Measurements from ENCODE around the gene ORMDL2.

ORMDL2 gene, protein sequence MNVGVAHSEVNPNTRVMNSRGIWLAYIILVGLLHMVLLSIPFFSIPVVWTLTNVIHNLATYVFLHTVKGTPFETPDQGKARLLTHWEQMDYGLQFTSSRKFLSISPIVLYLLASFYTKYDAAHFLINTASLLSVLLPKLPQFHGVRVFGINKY

DNA sequence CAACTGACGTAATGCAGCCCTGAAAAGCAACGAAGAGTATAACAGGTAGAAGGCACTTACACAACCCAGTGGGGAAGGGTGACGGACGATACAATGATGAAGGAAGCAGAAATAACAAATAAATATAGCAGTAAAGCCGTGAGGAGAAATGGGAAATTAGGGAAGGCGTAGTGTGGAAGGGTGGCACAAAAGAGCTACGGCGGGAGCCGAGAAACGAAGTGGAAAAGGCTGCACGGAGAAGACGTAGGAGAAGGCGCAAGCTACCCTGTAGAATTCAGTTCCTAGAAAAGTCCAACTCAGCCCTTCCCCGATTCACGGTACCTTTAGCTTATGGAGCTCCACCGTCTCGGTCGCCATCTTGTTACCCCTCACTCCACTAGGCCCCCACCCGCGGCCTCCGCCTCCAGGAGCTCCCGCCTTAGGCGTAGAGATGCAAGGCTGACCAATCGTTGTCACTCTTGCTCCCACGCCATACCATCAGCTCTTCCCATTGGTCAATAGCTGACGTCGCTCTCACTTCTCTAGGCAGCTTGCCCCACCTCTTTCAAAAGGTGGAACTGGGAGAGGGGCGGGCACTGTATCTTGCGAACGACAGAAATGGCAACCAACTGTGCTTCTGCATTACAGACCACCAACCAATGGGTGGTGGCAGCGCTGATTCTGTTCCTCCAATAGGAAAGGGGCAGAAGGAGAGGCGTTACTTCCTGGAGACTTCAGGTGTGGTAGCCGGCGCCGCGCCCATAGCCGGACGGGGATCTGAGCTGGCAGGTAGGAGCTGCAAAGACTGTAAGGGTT lies at the start of gene ORMDL2, which contains the start of gene SARNP:
Gene ORMDL2, plus strand, starts transcription at position 697 of the 795 bp plus-strand sequence. CDS start 959 bp downstream, outside the sequence.
Gene SARNP, minus strand, starts transcription at position 380 of the 795 bp plus-strand sequence. Its CDS starts 23 bp downstream, at position 357.
- DNase-seq: peak; percentile 97

DNA sequence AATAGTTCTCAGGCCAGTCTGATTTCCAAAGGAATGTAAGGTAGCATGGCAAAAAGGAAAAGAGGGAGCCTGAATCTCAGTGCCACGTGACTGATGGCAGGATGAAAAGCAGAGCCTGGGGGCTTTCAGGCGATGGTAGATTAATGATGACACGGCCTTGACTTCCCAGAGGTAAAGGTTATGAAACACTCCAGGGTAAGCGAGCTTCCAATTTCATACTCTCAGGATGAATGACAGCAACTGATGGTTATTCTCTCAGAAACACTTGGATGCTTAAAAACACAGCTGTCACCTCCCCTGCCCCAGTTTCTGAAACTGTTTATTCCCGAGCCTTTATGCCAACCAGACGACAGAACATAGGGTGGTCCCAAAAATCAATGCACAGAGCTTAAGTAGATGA lies 46.1 kb upstream of the ORMDL2 start:
- no peak for DNase-seq

DNA sequence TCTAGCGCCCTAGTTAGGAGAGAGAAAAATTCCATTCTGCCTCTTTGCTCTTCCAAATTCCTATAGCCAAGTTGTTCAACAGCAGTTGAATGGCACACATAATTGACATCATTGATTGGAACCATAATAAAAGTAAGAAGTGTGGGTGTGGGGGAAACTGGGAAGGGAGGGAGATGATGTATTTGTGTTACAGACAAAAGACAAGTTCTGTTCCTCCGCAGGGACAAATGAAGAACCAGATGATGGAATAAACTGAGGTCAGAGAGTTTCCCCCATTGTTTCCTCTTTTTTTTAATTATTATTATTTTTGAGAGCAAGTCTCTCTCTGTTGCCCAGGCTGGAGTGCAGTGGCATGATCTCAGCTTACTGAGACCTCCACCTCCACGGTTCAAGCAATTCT lies 40.0 kb upstream of the ORMDL2 start:
- no peak for DNase-seq

DNA sequence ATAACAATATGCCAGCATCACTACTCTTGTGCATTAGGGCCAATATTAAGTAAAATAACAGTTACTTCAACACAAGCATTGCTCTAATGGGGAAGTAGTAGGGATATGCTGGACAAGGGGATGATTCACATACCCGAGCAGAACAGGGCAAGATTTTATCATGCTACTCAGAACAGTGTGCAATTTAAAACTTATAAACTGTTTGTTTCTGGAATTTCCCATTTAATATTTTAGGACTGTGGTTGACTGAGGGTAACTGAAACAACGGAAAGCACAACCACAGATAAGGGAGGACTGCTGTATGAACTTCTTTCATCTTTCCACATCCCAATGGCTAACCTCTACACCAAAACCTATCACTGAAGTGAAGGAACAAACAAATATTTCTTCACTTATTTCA lies 37.2 kb upstream of the ORMDL2 start:
- DNase-seq: no peak

DNA sequence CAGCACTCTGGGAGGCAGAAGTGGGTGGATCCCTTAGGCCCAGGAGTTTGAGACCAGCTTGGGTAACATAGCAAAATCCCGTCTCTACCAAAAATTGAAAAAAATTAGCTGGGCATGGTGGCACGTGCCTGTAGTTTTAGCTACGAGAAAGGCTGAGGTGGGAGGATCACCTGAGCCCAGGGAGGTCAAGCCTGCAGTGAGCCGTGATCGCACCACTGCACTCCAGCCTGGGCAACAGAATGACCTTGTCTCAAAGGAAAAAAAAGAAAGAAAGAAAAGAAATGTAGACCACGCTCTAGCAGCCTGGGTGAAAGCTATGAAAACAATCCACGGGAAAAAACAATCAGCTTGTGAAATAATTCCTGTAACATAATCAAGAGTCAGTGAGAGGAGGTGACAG lies 29.3 kb upstream of the ORMDL2 start:
- no peak for DNase-seq

DNA sequence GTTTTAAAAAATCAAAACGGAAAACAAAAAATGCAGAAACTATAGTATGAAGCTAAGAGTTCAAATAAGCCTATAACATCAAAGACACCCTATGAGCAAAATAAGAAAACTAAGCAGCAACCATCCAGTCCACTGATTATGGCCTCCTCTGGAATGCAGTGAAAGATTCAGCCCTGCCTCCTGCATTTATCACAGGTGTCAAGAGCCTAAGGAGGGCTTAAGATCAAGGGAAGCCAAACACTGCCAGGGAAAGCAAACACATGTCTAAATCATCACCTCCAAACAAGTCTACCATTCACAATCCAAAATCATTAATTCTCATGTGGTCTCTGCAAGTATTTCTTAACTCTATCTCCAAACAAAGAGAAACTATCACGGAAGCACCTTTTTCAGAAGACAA lies 28.7 kb upstream of the ORMDL2 start:
- no peak for DNase-seq

DNA sequence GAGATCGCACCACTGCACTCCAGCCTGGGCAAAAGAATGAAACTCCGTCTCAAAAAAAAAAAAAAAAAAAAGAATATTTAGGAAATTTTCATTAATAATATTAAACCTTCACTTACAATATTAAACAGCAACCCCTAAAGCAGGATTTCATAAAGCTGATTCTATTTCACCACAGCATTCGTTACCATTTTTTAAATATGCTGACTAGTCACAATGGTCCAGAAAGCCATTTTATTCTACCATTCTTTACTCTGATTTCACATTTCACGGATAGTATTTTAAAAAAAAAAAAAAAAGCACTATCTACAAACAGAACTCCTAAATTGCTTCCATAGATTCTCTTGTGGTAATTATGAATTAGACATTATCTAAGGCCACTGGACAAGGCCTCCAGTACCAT lies 27.9 kb upstream of the ORMDL2 start:
- no peak for DNase-seq

DNA sequence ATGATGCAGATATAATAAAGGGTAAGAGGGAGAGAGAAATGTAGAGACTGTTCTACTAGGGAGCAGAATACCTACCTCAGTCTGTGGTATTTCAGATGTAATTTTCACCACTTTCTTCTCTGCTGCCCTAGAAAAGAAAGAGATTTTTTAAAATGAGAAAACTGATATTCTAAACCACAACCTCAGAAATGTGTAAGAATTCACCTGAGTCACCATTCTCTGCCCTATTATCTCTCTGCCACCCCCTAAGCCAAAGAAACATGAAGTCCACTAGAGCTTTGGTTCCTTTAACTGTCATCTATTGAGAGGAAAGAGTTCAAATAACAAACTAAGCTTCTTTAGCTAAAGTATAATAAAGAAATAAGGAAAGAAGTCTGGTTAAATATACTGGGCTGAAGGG lies 21.9 kb upstream of the ORMDL2 start:
- no peak for DNase-seq

DNA sequence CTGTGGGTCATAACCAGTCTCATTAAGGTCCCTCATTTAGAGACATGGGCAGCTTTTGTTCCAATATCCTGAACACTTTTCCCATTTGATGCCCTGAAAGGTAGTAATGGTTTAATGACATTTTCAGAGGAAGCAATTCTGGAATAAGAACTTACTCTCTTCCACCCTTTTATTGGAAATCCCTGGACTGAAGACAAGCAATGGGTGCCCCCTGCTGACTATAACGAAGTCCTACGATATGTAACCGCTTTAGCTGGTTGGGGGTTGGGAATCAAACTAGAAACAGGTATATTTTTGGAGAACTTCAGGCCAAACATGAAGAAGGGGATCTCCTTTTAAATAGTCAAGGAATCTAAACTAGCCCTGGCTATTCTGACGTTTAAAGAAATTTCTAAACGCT lies 20.8 kb upstream of the ORMDL2 start:
- DNase-seq: peak; percentile 5

DNA sequence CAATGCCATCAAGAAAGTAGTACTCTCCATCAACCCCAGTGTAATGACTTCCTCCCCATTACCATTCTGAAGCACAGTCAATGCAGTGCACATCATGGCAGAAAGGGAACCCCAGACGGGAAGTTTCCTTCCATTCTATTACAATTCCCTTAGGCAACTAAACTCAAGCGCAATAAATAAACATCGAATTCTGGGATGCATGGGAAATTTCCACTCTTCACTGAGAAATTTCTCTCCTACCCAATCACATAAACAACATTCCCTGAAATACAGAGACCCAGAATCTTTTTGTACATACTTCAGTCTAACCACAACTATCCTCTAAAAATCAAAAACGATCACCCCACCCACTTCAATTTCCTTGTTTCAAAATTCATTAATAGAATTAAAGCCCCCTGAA lies 20.3 kb upstream of the ORMDL2 start:
- no peak for DNase-seq

DNA sequence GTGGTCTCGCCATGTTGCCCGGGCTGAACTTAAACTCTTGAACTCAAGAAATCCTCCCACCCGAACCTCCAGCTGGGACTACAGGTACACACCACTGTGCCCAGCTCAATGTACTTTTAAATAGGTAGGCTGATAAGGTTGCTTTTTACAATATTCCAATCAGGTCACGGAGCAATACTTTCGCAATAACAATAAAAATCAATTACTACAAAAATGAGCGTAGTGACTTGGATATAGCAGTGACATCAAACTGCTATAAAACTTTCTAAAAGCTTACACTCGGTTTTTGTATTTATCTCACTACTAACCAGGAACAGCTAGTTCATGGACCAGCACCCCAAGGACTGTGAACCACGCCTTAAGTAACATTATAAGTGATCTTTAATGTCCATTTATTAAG lies 10.9 kb upstream of the ORMDL2 start:
- DNase-seq: no peak

DNA sequence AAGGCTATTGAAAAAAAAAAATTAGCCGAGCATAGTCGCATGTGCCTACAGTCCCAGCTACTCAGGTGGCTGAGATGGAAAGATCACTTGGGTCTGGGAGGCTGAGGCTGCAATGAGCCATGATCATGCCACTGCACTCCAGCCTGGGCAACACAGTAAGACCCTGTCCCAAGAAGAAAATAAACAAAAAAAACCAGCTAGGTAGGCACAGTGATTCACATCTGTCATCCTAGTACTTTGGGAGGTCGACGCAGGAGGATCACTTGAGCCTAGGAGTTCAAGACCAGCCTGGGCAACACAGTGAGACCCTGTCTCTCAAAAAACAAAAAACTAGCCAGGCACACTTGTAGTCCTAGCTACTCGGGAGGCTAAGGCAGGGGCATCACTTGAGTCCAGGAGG lies 8.6 kb upstream of the ORMDL2 start:
- DNase-seq: no peak

DNA sequence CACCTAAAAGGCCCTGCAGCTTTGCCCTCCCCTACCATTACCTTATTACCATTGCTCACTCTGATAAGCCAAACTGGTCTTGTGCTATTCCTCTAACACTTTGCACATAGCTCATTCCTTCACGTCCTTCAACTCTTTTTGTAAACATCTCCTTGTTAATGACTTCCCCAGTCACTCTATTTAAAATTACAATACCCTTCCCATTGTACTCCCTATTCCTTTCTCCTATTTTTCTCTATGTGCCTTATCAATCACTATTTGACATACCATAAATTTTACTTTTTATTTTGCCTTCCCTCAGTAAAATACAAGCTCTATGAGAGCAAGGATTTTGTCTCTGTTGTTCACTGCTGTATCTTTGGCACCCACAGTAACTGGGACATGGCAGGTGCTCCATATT lies 5.8 kb upstream of the ORMDL2 start:
- no peak for DNase-seq

DNA sequence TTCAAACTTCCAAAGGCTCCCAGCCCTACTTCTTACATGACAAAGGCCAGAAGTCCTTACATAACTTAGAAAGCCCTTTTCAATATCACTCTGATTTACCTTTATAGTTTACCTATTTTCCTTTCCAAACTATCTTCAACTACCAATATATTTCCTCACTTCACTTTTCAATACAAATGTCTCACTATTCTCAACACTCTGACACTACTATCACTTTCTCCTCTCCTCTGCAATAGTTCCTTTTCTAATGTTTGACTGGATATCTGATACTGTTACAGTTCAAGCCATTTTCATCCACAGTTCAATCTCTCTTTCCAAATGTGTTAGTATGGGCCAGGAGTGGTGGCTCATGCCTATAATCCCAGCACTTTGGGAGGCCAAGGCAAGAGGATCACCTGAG lies 3.6 kb upstream of the ORMDL2 start:
- no peak for DNase-seq

DNA sequence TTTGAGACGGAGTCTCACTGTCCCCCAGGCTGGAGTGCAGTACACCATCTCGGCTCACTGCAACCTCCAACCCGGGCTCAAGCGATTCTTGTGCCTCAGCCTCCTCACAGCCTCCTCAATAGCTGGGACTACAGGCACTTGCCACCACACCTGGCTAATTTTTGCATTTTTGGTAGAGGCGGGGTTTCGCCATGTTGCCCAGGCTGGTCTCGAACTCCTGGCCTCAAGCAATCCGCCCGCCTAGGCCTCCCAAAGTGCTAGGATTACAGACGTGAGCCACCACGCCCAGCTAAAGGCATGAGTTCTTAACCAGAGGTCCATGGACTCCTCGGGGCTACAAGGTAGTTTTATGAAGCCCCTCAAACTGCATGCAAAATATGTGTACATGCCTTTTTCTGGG lies 2.4 kb upstream of the ORMDL2 start:
- no peak for DNase-seq

DNA sequence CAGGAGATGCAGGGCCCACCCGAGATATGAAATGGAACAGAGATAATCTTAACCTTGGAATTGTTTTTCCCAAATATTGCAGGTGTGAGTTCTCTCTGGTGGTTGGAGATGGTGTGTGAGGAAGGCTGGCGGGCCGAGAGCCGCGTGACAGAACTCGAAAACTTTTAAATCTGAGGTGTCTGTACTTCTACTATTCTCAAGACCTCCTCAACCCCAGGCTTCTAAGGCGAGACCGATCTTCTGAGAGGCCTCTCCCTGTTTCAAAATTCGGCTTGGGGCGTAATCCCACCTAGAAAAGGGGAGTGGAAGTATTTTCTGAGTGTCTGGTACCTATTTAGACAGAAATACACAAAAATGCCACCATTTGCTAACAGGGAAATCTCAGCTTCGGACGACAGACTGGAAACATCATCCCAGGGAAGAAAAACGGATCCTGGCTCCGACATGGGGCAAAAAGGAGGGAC lies 928 bp upstream of the ORMDL2 start:
- DNase-seq: no peak

DNA sequence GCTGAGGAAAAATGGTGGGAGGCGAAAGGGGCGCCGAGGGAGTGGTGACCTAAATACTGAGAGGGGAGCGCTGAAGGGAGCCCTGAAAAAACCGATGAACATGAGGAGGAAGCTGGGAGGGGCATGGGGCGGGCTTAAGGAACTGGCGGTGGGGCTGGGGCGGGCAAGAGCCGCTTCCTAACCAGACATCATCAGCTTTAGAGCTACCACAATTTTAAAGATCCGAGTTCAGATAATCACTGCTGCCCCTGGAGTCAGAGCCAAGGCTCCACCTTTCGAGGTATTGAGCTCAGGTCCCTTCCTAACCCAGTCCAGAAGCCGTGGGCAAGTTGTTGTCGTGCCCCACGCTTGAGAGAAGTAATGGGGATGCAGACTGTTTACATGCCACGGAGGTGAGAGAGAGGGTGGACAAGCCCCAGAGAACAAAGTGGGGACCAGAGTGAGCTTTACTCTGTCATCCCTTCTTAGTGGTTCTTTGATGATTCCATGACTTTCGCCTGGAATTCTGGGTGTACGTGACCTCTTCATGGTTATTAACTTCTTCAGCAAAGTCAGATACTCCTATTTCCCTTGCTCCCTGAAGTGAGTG lies 393 bp downstream of the ORMDL2 start:
- no peak for DNase-seq

DNA sequence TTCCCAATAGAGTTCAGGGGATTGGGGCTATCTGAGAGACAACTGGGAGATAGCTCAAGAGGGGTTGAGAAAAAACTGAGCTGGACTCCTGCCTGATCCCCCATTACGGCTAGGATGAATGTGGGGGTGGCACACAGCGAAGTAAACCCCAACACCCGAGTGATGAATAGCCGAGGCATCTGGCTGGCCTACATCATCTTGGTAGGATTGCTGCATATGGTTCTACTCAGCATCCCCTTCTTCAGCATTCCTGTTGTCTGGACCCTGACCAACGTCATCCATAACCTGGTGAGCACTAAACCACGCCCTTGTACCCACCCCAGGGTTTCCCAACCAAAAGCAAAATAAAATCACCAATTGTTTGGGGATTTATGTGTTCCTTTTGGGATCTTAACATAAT lies 1.0 kb downstream of the ORMDL2 start:
- DNase-seq: no peak

DNA sequence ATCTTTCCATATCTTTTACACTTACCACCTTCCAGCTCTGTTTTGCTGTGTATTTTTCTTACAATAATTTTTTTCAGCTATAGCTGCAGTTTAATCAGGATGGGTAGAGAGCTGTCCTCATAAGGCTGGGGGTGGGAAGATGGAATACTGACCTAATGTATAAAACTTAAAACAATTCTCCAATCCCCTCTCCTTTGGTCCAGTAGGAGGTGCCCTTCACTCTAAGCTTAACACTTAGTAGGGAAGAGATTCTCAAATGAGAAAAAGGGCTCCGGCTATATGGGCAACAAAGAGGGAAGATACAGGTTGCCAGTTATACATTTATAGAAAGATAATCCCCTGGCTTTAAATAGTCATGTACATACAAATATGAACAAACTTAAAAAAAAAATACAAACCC lies 2.8 kb downstream of the ORMDL2 start:
- no peak for DNase-seq

DNA sequence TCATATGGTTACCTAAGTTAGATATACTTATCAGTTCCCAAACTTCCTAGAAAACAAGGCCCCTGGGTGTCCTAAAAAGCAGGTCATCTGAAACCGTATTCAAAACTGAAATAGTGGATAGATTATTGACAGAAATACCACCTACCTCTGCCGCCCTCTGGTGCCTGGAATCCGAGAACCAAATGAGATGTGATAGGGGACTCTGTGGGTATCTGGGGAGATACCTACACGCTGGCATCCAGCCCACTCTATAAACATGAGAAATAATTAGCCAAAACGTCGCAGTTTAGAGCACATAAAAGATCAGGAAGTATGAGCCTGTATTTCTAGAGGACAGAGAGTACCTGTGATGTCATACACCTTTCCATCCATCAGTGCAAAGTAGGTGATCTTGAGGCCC lies 4.4 kb downstream of the ORMDL2 start:
- no peak for DNase-seq

DNA sequence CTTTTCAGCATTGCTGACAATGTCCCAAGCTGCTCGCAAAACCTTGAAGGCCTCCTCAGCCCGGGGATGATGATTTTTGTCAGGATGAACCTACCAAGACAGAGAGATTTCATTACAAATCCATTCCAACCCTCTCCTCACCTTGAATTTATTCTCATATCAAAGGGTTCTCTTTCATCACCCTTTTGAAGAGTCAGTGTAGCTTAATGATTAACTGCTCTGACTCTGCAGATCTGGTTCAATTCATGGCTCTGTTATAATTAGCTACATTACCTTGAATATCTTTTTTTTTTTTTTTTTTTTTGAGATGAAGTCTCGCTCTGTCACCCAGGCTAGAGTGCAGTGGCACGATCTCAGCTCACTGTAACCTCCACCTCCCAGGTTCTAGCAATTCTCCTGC lies 5.6 kb downstream of the ORMDL2 start:
- no peak for DNase-seq

DNA sequence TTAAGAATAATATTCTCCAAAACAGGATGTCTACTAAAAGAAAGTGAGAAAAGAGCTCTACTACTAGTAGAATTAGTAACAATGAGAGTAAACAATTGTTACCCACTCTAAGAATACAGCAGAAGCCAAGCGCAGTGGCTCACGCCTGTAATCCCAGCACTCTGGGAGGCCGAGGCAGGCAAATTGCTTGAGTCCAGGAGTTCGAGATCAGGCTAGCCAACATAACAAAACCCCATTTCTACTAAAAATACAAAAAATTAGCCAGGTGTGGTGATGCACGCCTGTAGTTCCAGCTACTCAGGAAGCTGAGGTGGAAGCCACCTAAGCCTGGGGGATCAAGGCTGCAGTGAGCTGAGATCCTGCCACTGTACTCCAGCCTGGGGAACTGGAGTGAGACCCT lies 6.9 kb downstream of the ORMDL2 start:
- DNase-seq: no peak

DNA sequence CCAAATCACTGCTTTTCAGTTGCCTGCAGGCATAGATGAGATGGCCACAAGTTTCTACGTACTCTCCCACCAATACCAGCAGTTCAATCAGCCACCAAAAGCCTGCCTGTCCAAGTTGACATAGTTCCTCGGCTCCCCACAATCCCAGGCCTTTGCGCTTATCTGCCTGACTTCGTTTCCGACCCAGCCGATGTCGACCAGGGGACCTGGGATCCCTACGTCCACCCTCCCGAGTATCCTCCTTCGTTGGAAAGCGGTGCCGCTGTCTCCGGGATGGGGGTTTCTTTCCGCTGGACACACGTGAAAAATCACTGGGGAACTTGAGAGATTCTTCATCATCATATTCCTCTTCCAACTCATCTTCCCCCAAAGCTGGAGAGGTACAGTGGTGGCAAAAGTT lies 10.0 kb downstream of the ORMDL2 start:
- DNase-seq: no peak

DNA sequence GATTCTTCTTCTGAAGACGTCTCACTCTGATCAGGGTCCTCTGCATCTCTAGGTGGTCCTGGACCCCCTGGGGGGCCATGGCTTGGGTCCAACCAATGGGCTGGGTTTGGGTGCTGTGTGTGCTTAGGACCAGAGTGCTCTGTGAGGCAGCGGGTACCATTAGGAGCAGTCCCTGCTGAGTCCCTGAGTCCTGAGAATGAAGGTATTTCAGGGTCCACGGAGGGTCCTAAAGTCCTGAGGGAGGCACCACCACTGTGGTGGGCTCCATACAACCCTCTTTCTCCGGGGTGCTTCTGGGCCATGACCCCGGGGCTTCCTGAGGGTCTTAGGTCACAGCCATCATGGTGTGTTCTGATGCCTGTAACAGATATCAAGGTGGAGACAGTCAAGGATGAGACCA lies 10.5 kb downstream of the ORMDL2 start:
- DNase-seq: no peak

Data from DMS 273 treated with DMSO at 0.1 percent for 48 hours (cell line).